A673 (cell line): ENCODE data around the gene TMEM178B.

ENCODE experiments used
- EZH2 ChIP-seq: fragments of 200-600 bp; sonication (generic); IDR thresholded peaks from 2 replicates; pipeline ENCODE4 v1.6.1; 2017; ENCODE audit warnings: borderline replicate concordance, low read depth, mild to moderate bottlenecking, mixed read lengths, antibody characterized with exemption, low read length; ENCODE audit not compliant: poor library complexity, severe bottlenecking
- TF ChIP-seq, protein P1 (sequence below): fragments of 300-800, 200-600 bp; sonication (generic); conservative IDR thresholded peaks from 2 replicates; pipeline ENCODE4 v1.5.1; 2017; ENCODE audit warnings: low read depth, mild to moderate bottlenecking, antibody characterized with exemption, low read length, moderate library complexity, mixed read lengths

DNA sequence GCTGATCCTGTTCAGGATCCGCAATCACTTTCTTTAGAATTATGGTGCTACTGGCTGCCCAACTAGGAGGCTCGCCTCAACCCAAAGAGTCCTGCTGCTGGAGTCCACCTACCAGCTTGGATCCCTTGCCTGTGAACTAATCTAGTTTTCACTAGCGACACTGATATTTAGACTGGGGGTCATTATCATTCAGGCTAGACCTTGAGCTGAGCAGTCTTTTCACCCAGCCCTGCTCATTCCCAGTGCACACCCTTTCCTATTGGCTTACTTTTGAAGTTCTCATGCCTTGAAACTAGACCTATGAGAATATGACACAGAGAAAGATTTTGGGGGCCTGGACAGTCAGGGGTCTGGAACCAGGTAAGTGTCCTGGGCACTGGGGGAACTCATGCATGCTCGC, 107.9 kb downstream of the TMEM178B start:
- no peak for TF ChIP-seq EZH2
- TF ChIP-seq, protein P1, sequence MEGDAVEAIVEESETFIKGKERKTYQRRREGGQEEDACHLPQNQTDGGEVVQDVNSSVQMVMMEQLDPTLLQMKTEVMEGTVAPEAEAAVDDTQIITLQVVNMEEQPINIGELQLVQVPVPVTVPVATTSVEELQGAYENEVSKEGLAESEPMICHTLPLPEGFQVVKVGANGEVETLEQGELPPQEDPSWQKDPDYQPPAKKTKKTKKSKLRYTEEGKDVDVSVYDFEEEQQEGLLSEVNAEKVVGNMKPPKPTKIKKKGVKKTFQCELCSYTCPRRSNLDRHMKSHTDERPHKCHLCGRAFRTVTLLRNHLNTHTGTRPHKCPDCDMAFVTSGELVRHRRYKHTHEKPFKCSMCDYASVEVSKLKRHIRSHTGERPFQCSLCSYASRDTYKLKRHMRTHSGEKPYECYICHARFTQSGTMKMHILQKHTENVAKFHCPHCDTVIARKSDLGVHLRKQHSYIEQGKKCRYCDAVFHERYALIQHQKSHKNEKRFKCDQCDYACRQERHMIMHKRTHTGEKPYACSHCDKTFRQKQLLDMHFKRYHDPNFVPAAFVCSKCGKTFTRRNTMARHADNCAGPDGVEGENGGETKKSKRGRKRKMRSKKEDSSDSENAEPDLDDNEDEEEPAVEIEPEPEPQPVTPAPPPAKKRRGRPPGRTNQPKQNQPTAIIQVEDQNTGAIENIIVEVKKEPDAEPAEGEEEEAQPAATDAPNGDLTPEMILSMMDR, result no peak
